Inferior parietal cortex (tissue), 1 donor: ENCODE data around the gene TRIM2.

Source experiments
- DNase-seq: peaks from one replicate; pipeline ENCODE4 v3.0.0-alpha.2; 2016; ENCODE audit errors: extremely low spot score

Gene TRIM2

DNA sequence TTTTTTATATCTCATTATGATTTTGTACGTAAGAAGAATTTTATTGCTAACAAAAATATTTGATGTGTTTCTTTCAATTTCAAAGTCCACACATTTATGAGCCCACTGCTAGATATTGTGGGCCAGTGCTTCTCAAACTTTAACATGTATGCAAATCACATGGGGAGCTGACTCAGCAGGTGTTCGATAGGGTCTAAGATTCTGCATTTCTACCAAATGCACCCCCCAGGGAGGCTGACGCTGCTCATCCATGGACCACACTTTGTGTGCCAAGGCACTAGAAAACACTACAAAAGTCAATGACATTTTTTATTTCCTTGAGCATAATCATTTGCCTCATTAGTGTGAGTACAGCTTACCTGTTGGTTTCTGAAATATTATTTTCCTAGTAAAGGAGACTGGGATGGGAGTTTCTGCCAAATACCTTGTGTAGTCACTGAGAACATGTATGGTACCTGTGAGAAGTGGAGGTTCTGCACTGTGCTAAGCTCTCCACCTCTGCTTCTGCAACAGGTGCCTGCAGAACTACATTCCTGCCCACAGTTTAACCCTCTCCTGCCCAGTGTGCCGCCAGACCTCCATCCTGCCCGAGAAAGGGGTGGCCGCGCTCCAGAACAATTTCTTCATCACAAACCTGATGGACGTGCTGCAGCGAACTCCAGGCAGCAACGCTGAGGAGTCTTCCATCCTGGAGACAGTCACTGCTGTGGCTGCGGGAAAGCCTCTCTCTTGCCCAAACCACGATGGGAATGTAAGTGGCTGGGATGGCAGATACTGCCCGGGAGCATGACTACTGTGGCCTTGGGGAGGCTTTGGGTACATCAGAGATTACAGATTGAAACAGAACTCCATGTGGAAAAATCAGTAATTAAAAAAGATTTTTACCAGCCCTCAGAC is 71.4 kb downstream of the TRIM2 start:
- DNase-seq: no peak

DNA sequence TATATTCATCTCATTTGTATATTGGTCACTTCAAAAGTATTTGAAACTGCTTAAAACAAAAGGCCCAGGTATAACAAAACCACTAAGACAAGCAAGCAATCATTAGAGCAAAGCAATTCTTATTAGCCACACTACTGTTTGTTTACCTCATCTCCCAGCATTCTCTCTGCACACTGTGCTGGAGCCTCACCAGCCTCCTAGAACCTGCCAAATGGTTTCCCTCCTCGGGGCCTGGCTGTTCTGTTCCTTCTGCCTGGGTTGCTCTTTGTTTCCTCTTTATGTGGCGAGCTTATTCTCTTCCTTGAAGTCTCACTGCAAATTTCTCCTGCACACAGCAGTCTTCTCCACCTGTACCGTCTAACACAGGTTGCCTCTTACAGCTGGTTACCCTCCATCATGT is 72.7 kb downstream of the TRIM2 start:
- DNase-seq: no peak

DNA sequence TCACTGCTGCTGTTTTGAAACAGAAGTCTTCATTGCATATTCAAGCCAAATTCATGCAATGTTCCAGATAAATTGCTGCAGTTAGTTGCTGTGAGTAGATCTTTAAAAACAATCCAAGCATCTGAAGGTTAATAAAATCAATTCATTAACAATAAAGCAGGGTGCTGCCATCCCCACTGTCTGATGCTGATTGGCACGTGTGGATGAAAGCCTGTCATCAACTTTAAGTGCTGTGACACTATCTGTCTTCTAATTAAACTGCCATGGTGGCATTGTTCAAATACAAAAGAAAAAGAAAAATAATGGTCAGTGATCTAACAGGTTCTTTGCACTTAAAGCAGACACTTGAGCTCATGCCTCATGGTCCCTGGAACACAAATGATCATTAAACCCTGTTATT is 77.2 kb downstream of the TRIM2 start:
- DNase-seq: no peak

DNA sequence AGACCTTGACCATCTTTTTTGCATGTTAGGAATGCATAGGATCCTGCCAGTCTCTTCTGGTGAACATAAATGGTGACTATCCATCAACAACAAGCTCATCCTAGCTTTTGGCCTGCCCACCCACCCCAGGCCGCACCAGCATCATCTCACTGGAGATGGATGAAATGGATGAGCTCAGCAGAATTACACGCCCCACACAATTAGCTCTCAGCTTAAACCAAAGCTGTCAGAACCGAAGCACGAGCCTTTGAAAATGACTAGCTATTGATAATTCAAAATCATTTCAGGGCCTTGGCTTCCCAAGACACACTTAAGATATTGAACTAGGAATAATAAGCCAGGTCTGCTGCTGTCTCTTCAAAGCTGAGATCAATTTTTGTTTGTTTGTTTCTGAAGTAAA is 77.8 kb downstream of the TRIM2 start:
- DNase-seq: no peak

DNA sequence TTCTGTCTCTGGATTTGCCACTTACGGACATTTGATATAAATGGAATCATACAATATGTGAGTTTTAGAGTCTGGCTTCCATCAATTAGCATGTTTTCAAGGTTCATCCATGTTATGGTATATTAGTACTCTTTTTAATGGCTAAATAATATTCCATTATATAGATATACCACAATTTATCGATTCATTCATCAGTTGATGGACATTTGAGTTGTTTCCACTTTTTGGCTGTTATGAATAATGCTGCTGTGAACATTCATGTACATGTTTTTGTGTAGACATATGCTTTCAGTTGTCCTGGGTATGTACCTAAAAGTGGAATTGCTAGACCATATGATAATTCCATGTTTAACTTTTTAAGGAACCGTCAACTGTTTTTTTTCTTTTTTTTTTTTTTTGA is 79.0 kb downstream of the TRIM2 start:
- no peak for DNase-seq

DNA sequence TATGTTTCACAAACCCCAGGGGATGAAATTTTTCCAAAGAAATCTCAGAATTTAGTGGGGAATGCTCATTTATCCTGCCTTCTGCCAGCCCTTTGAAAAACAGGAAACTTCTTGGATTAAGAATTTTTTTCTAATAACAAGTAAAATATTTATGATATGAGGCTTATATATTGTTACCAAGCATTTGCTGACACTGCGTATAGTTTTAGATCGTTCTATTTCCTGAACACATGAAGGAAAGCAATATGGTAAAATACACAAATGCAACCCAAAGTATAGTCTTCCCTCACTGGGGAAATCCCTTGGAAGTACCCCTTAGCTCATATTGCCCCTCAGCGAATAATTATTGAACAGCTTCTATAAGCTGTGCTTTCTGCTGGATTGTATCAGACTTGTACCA is 85.9 kb downstream of the TRIM2 start:
- no peak for DNase-seq

DNA sequence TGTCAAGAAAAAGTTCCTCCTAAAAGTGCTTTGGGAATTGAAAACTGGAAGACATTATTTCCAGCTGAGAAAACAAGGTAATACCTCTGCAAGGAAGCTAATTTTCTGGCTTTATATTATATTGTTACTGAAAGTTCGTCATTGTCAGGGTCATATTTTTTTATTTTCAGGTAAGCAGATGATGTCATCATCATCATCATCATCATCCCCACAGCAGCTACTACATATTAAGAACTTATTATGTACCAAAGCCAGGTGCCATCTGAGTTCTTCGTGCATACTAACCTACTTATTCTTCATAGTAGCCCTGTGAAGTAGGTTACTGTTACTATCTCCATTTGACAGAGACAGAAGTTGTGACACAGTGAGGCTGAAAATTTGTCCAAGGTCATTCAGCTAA is 87.3 kb downstream of the TRIM2 start:
- DNase-seq: no peak

DNA sequence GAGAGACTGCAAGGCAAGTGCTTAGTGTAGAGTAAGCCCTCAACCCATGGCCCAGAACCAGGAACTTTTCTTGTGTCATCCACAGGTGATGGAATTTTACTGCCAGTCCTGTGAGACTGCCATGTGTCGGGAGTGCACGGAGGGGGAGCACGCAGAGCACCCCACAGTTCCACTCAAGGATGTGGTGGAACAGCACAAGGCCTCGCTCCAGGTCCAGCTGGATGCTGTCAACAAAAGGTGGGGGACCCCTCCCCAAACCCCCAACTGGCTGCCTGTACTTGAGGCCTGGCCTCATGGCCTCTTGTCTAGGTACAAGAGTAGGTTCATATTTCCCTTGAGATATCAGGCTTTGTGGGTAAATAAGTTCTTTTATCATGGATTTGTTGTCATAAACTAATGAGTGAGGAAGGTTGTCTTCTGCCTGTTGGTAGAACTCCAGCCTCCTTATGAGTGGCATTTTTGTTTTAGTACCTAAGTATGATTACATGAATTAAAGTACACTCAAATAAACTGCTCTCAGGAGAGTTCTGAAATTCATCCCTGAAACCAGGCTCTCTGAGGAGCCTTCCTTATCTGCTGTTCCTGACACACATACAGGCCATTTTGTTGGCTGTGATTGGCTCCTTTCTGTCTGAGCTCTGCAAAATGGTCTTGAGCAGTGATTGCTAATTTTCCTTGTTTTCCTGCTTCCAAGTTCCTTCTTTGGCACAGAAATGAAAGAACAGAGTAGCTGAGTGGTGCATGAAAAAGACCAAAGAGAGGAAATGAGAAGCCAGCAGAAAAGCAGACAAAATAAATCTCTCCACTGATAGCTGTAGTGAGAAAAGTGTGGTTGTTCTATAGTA is 88.9 kb downstream of the TRIM2 start:
- no peak for DNase-seq

DNA sequence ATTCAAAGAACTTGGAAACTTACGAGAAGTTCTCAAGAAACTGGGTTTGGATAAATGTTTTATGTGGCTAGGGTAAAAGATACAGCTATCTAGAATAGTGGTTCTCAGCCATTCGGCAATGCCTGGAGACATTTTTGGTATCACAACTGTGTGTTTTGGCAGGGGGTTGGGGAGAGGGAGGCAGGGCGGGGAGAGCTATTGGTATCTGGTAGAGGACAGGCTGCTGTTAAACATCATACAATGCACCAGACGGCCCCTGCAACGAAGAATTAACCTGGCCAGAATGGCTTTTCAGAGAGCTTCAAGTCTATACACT is 89.5 kb downstream of the TRIM2 start:
- no peak for DNase-seq

DNA sequence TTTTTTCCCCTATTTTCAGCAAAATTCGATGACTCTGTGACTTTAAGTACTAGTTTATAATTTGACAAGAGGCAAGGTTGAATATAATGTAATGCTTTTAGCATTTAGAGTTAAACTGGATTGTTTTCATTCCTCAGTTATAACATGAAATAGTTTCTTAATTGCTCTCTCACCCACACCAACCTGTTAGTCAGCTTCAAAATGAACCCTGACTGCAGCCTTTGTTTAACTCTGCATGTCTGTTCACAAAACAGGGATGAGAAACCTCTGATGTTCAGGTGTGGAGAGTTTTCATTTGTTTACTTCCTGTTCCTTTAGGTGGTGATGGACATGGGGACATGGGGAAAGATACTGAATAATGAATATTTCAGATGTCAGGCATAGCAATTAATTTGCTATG is 90.4 kb downstream of the TRIM2 start:
- no peak for DNase-seq

DNA sequence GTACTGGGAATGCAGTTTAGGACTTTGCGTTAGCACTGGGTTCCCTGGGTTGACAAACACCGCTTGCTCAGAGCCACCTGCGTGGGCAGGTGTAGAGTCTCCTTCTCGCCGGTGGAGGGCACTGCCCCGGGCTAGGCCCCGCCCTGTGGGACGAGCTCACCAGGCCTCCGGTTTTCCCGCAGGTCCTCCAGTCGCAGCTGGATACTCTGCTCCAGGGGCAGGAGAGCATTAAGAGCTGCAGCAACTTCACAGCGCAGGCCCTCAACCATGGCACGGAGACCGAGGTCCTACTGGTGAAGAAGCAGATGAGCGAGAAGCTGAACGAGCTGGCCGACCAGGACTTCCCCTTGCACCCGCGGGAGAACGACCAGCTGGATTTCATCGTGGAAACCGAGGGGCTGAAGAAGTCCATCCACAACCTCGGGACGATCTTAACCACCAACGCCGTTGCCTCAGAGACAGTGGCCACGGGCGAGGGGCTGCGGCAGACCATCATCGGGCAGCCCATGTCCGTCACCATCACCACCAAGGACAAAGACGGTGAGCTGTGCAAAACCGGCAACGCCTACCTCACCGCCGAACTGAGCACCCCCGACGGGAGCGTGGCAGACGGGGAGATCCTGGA is 91.0 kb downstream of the TRIM2 start:
- DNase-seq: no peak

DNA sequence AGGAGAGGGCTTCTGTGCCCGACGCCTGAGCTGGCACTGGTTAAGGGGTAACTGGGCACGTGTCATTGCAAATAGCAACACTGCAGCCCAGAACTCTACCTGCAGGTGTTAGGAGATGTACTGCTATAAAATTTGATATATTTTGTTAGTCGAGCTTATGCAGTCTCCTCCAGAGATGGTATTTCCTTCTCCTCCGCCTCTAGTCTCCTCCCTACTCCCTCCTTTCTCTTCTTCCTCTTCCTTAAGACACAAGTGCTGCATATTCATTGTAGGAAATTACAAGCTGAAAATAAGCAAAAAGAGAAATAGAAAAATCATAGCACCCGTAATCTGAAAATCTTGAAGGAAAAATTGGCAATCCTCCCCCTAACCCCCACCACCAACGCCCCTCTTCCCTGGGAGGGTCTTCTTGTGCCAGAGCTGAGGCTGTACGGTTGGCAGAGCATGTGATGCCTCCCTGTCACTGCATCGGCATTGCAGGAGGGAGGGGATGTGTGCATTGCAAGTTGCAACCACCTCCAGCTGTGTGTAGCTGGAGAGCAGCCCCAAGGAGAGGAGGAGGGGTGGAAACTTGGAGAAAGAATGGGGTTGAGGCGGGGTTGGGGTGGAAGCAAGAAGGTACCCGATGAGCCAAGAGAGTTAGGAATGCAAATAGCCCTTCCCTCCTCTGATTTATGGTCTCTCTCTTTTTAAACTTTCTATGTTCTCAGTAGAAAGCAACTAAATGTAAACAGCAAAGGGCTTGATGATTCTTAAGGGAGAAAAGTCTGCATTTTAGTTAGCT is 92.0 kb downstream of the TRIM2 start:
- no peak for DNase-seq

DNA sequence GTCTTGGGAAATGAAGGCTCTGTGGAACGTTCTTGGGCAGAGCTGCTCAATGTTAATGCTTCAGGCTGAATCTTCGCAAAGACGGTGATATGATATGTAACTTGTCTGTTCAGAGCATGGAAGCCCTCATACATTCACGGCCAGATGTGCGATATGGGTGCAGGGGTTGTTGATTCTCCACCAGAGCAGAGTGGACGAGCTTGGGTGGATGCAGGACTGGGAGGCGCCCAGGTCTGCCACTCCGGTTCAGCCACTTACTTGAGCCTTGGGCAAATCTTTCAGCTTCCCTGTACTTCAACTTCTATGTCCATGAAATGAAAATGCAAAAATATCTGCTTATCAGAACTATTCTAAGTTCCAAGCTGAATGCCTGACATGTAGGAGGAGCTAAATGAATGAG is 92.9 kb downstream of the TRIM2 start:
- DNase-seq: no peak

DNA sequence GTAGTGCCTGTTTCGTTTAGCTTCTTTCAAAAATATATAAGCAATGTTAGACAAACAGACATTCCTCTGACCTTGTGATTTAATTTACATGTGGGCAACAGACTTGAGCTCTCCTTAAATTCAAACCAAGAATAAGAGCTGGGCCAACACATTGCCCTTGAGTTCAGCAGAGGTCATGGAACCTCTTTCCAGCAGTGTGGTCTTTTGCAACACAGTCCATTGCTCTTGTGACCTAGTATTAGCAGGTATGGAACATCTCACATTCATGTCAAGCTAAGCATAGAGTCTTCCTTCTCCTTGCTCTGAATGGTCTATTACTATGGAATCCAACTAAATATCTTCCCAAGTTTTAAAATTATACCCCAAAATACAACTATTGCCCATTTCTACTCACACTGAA is 106.5 kb downstream of the TRIM2 start:
- DNase-seq: no peak

DNA sequence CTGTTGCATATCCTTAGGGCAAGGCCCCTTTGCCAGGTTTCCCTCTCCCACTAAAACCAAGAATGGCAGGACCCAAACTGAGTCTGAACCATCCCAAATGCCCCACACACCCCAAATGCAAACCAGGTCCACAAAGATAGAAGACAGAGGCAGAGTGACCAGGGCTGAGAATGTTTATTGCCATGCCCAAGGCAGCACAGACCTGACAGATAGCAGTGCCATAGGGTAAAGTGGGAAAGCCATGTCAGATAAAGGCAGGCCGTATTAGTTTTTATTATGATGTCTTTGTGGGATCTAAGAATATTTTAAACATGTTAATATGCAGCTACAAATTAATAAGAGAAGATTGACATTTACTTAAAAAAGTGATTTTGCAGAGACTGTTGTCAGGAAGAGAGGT is 110.7 kb downstream of the TRIM2 start:
- no peak for DNase-seq

DNA sequence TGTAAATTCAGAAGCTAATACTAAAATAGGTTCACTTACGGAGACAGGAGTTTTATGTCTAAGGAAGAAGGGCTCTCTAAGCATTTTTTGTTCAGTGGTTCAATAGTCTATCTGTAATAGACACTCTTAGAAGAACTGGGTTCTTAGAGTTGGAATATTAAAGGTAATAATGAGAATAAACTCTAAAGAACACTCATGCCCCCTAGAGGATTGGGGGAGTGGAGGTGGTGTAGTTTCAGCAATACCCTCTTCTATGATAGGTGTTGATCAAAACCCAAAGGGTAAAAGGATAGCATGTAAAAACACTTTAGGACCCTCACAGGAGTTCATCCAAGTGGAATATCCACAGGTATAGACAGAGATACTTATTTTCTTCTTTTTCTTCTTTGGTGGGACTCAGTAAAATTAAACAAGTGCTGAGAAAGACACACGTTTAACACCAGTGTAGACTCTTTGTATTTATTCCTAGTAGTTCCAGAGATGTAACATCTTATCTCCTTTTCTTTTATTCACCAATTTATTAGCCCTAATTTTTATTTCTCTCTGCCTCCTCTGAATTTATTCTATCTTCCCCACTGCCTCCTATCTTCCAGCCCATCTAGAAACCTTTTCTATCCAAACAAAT is 114.6 kb downstream of the TRIM2 start:
- DNase-seq: peak; percentile 62

DNA sequence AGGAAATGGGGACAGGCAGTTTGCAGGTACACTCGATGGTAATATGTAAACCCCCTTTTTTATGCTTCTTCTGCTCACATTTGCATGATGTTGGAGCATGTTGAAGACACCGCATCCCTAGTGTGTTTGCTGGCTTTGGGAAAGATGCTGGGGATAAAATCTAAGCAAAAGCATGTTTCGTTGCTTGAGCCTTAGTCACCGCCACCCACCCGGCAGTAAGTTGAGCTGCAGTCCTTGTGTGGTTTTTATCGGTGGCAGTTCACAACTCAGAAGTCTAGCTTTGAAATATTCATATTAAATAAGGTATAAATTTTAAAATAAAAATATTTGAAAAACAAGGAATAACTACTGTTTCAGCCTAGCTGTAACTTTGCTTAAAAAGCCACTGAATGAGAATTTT is 118.5 kb downstream of the TRIM2 start:
- DNase-seq: no peak

DNA sequence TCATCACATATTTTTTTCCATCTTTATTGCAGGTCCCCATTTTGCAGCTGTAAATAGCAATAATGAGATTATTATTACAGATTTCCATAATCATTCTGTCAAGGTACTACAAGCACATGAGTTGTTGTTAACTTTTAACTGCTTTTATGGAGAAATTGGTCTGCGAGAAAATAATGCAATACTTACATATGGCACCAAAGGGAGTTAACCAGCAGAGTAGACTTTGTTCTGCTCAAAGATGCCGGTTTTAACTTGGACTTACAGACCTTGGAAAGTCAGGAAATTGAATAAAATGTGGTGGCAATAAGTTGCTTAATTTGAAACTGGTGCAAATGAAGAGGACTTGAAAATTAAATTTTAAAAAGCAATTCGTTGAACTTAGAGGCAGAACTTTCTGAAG is 119.8 kb downstream of the TRIM2 start:
- no peak for DNase-seq

DNA sequence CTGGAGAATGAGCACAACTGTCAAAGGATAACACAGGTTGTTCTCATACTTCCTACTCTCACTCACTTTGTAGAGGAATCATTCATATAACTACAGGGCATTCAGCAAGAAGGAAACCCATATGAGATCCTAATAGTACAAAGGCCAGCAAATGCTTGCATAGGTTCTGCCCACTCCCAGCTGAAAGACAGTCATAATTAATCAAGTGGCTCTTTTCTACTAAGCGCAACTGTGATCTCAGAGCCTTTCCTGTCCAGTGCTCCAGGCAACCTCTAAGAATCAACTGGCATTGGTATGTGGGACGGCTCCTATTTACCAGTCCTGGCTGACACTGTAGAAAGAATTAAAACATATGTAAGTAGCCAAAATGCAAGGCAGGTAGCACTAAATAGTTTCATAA is 121.3 kb downstream of the TRIM2 start:
- no peak for DNase-seq

DNA sequence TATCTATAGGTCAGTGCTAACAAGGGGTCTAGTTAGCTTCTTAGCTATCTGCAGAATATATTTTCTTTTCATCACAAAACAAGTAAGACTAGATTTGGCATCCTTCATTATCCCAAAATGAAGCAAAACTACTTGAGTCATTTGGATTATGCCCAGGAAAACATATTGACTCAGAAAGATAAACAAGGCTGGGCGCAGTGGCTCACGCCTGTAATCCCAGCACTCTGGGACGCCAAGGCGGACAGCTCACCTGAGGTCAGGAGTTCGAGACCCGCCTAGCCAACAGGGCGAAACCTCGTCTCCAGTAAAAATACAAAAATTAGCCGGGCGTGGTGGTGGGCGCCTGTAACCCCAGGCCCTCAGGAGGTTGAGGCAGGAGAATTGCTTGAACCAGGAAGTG is 122.3 kb downstream of the TRIM2 start:
- no peak for DNase-seq

DNA sequence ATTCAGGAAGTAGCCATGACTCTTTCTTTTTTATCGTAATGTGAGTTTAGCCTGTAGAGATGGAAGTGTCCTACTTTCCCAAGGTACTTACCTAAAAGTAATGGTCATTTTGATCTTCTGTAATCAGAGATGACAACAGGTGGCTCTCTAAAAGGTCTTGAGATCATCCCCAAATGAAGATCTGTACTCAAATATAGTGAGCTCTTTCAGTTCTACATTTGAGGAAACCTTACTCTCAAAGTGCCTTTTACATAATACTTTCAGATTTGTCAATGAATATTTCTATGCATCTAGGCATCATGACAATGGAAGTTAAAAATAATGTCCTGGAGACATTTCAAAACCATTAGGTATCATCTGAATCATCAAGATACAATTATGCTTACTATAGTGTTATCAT is 123.0 kb downstream of the TRIM2 start:
- DNase-seq: no peak

DNA sequence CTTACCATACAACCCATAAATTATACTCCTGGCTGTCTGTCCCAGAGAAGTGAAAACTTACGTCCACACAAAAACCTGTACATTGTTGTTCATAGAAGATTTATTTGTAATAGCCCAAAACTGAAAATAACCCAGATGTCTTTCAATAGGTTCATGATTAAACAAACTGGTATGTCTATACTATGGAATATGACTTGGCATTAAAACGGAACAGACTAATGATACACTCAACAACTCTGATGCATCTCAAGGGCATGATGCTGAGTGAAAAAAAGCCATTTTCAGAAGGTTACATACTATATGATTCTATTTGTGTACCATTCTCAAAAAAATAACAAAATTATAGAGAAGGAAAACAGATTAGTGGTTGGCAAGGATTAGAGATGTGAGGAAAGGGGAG is 128.7 kb downstream of the TRIM2 start:
- no peak for DNase-seq
